ENCODE measurements around the gene SH2B2.
"Not testable (repeated sequence)": the region's sequence is repeated elsewhere in the genome, so short reads cannot be mapped to it uniquely, and the experiment has no call there.

DNA sequence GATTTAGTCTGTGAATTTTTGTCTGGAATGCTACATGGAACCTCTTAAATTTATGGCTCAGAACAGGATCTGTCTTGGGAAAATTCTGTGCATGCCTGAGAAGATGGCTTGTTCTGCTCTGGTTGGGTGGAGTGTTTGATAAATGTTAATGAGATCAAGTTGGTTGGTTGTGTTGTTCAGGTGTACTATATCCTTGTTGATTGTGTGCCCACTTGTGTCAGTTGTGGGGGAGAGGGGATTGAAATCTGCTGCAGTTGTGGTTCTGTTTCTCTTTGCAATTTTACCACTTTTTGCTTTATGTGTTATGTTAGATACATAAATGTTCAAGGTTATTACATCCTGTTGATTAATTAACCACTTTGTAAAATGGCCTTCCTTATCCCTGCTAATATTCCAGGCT is 83.4 kb downstream of the SH2B2 start:
- TF ChIP-seq EZH2phosphoT487 (IDR thresholded peaks at IDR 0.05; ENCODE audit: borderline replicate concordance, low read length); CTCF (conservative IDR thresholded peaks at IDR 0.05; ENCODE audit: low read depth, low read length): not testable (repeated sequence)

Data from PC-3 (cell line).